Colonic mucosa (tissue), 4 donors: ENCODE measurements around the gene MARCOL. TPM values are rescaled to one million over a fixed set of nuclear protein-coding genes. Genes with fewer than 3 reads are reported as not detected.

Source experiments
- DNase-seq: peaks from one replicate; pipeline ENCODE4 v3.0.0-alpha.2; 2020
- H3K27ac ChIP-seq: fragments of 200-600 bp; one replicate; pipeline ENCODE4 v1.8.0; 2021
- H3K27me3 ChIP-seq: fragments of 200-600 bp; one replicate; pipeline ENCODE4 v1.8.0; 2021
- H3K36me3 ChIP-seq: fragments of 200-600 bp; one replicate; pipeline ENCODE4 v1.8.0; 2021
- H3K4me1 ChIP-seq: fragments of 200-600 bp; one replicate; pipeline ENCODE4 v1.8.0; 2021; ENCODE audit warnings: mild to moderate bottlenecking
- H3K4me3 ChIP-seq: fragments of 200-600 bp; one replicate; pipeline ENCODE4 v1.8.0; 2021
- H3K9ac ChIP-seq, 2 donors: one replicate each; pipeline ENCODE4 v1.7.0; 2013; ENCODE audit warnings: control low read depth in 2 of 2, low read depth in 2 of 2, low read length in 2 of 2
- H3K9me3 ChIP-seq: fragments of 200-600 bp; one replicate; pipeline ENCODE4 v1.8.0; 2021
- CTCF ChIP-seq: fragments of 200-600 bp; IDR thresholded peaks from one replicate; pipeline ENCODE4 v1.8.0; 2022; ENCODE audit warnings: antibody characterized with exemption, mild to moderate bottlenecking
- intact Hi-C: fragments of 100-400 bp; cut with DNase I; formaldehyde crosslinking; loops from one replicate; pipeline ENCODE4 v1.14.1; 2022
- total RNA-seq, 2 donors: library from RNA; stranded (reverse); fragmentation: NEBNext Ultra II Directional in 1 of 2; extraction: Animal tissue kit (Norgen Biotek cat#: 25700) in 1 of 2; gene quantifications; one replicate each; pipeline ENCODE4 v1.2.1, GENCODE V29; 2021
- donor health status: healthy.
- donor health status: DM: no; HTN: no; CAD: no.
- donor health status: DM: no; HTN: no; CAD: no.

MARCOL gene
- total RNA-seq, 2 donors from 2014 or later: 0.27 TPM; not detected in 1

GRCh38 chr5:148214665-148215185, 23.6 kb upstream of the MARCOL start:
- Histone ChIP-seq H3K9me3 (no peaks in the 10 kb centered on the region), H3K9ac (no peak overlapping the region), H3K27me3 (no peaks in the 10 kb centered on the region), H3K4me3 (no peak overlapping the region), H3K4me1 (no peaks in the 10 kb centered on the region), H3K36me3 (no peaks in the 10 kb centered on the region), H3K27ac (no peak overlapping the region)
- intact Hi-C loops: no loop called here
- DNase-seq: no peak
- no peak for TF ChIP-seq CTCF

GRCh38 chr5:148221508-148221907, 16.8 kb upstream of the MARCOL start:
- intact Hi-C loops: no loop called here
- Histone ChIP-seq H3K27ac (no peak overlapping the region), H3K9me3 (no peaks in the 10 kb centered on the region), H3K9ac (no peak overlapping the region), H3K4me3 (no peak overlapping the region), H3K36me3 (no peaks in the 10 kb centered on the region), H3K27me3 (no peaks in the 10 kb centered on the region), H3K4me1 (no peaks in the 10 kb centered on the region)
- no peak for DNase-seq
- TF ChIP-seq CTCF: no peak

- Histone ChIP-seq H3K4me3 (no peak overlapping the region), H3K27ac (no peak overlapping the region), H3K36me3 (no peaks in the 10 kb centered on the region), H3K27me3 (no peaks in the 10 kb centered on the region), H3K4me1 (no peaks in the 10 kb centered on the region), H3K9ac (no peak overlapping the region), H3K9me3 (no peaks in the 10 kb centered on the region)
- TF ChIP-seq CTCF: no peak
- intact Hi-C loops: no loop called here
- DNase-seq: no peak
Measured at GRCh38 chr5:148224117-148224742, 14.1 kb upstream of the MARCOL start.

- H3K4me3 ChIP-seq: no peak overlapping the region
Measured at GRCh38 chr5:148228392-148228984, 9.8 kb upstream of the MARCOL start.

GRCh38 chr5:148229840-148230239, 8.5 kb upstream of the MARCOL start:
- H3K9ac ChIP-seq: no peak overlapping the region
- no peaks in the 10 kb centered on the region for H3K27me3 ChIP-seq
- no peaks in the 10 kb centered on the region for H3K36me3 ChIP-seq
- H3K27ac ChIP-seq: no peak overlapping the region
- no peak overlapping the region for H3K4me3 ChIP-seq
- no peak for TF ChIP-seq CTCF
- no peaks in the 10 kb centered on the region for H3K9me3 ChIP-seq
- no peaks in the 10 kb centered on the region for H3K4me1 ChIP-seq
- DNase-seq: no peak
- intact Hi-C loops: no loop called here

More at GRCh38 chr5:148228392-148228984, 9.8 kb upstream of the MARCOL start:
- Histone ChIP-seq H3K9me3 (no peaks in the 10 kb centered on the region), H3K4me1 (no peaks in the 10 kb centered on the region), H3K9ac (no peak overlapping the region), H3K27me3 (no peaks in the 10 kb centered on the region), H3K36me3 (no peaks in the 10 kb centered on the region), H3K27ac (no peak overlapping the region)
- DNase-seq: no peak
- no peak for TF ChIP-seq CTCF
- intact Hi-C loops: no loop called here
